Measurements from ENCODE around the gene IL23R. TPM values are rescaled to one million over a fixed set of nuclear protein-coding genes. Genes with fewer than 3 reads are reported as not detected.

The IL23R gene
- total RNA-seq, 3 donors from 2014 or later (not counting 1 experiment from before 2014, with no cell fraction given), result 0.31 to 0.55 (median 0.34) TPM

DNA sequence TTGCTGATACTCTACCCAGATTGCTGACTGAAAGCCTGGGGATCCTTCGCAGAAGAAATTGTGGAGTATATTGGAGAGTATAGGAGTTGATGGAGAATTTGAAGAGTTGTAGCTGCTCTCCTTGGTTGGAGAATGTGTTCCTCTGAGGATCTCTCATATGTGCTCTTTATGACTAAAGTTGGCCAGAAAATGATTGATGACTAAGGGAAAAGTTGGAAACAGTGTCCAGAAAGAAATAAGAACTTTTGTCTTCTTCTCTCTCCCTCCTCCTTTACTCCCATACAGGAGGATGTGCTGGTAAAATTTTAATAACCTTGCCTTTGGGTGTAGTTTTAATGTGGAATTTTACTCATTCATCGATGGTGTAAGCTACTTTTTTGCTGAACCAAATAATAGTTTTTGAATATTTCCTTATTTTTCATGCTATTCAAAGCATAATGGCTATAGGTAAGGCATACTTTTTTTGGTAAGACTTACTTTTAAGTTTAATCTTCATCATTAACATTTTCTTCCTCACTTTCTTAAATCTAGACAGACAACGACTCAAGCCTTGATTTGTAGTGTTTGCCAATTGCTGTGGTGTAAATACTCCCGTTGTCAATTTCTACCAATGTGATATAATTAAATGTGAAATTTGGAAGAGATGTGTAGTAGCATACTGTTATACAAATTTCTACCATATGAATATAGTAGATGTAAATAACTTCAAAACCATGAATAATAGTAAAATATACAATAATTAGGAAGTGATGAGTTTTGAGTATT is 45.2 kb upstream of the IL23R start:
- H3K27me3 Mint-ChIP-seq (ENCODE audit: low read depth in 2 of 2), result no peaks in the 10 kb centered on the region
- TF ChIP-seq, protein P1, sequence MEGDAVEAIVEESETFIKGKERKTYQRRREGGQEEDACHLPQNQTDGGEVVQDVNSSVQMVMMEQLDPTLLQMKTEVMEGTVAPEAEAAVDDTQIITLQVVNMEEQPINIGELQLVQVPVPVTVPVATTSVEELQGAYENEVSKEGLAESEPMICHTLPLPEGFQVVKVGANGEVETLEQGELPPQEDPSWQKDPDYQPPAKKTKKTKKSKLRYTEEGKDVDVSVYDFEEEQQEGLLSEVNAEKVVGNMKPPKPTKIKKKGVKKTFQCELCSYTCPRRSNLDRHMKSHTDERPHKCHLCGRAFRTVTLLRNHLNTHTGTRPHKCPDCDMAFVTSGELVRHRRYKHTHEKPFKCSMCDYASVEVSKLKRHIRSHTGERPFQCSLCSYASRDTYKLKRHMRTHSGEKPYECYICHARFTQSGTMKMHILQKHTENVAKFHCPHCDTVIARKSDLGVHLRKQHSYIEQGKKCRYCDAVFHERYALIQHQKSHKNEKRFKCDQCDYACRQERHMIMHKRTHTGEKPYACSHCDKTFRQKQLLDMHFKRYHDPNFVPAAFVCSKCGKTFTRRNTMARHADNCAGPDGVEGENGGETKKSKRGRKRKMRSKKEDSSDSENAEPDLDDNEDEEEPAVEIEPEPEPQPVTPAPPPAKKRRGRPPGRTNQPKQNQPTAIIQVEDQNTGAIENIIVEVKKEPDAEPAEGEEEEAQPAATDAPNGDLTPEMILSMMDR (IDR thresholded peaks at IDR 0.05), result no peak
- WGBS (ENCODE audit: insufficient coverage), result 100% methylated on average over 1 of the region's 4 CpGs
- H3K9me3 Mint-ChIP-seq, result no peaks in the 10 kb centered on the region
- no peak overlapping the region for H3K4me3 ChIP-seq (ENCODE audit: low read length)
- H3K4me1 ChIP-seq (ENCODE audit: control insufficient read depth, insufficient read depth, low read length), result no peaks in the 10 kb centered on the region
- peaks cover 0 to 2% of the 10 kb centered on the region in 2 donors for H3K4me1 Mint-ChIP-seq
- no peak overlapping the region for H3K27ac ChIP-seq (ENCODE audit: low read length)
- H3K27ac Mint-ChIP-seq, result no peak overlapping the region
- H3K4me3 Mint-ChIP-seq, result no peak overlapping the region
- H3K9me3 ChIP-seq (ENCODE audit: control insufficient read depth, insufficient read depth, low read length), result no peaks in the 10 kb centered on the region
- no peak for ATAC-seq
- no peaks in the 10 kb centered on the region for H3K27me3 ChIP-seq (ENCODE audit: control insufficient read depth, insufficient read depth, low read length)
- H3K36me3 Mint-ChIP-seq, result no peaks in the 10 kb centered on the region
- H3K36me3 ChIP-seq (ENCODE audit: control insufficient read depth, insufficient read depth, low read length), result no peaks in the 10 kb centered on the region
- DNase-seq, result no peak
- intact Hi-C loops (cut with micrococcal nuclease), result no loop called here

DNA sequence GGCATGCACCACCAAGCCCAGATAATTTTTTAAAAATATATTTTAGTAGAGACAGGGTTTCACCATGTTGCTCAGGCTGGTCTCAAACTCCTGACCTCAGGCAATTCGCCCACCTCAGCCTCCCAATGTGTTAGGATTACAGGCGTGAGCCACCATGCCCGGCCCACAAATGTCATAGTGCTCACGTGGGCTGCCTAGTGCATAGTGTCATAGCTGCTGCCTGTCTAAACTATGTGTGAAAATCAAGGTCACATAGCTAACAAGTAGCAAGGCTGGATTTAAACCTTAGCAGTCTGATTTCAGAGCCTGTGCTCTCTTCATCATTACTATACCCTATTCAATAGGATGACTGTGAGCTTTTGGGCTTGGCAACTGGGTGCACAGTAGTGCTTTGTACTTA is 41.8 kb upstream of the IL23R start:
- DNase-seq, result no peak
- peak; percentile 32 to 73 (median 71) for ATAC-seq
- Histone ChIP-seq H3K4me3 (ENCODE audit: low read length) (no peak overlapping the region), H3K27me3 (ENCODE audit: control insufficient read depth, insufficient read depth, low read length) (no peaks in the 10 kb centered on the region), H3K36me3 (ENCODE audit: control insufficient read depth, insufficient read depth, low read length) (no peaks in the 10 kb centered on the region), H3K27ac (ENCODE audit: low read length) (no peak overlapping the region), H3K4me1 (ENCODE audit: control insufficient read depth, insufficient read depth, low read length) (no peaks in the 10 kb centered on the region), H3K9me3 (ENCODE audit: control insufficient read depth, insufficient read depth, low read length) (no peaks in the 10 kb centered on the region)
- Mint-ChIP-seq H3K36me3 (no peaks in the 10 kb centered on the region), H3K27ac (no peak overlapping the region), H3K27me3 (ENCODE audit: low read depth in 2 of 2) (no peaks in the 10 kb centered on the region), H3K4me1 (peaks cover 0 to 8% of the 10 kb centered on the region in 2 donors), H3K9me3 (no peaks in the 10 kb centered on the region), H3K4me3 (no peak overlapping the region)
- TF ChIP-seq, protein P1 (IDR thresholded peaks at IDR 0.05), result no peak
- intact Hi-C loops (cut with micrococcal nuclease), result no loop called here
- 78% methylated on average over 4 of the region's 4 CpGs for WGBS (ENCODE audit: insufficient coverage)

DNA sequence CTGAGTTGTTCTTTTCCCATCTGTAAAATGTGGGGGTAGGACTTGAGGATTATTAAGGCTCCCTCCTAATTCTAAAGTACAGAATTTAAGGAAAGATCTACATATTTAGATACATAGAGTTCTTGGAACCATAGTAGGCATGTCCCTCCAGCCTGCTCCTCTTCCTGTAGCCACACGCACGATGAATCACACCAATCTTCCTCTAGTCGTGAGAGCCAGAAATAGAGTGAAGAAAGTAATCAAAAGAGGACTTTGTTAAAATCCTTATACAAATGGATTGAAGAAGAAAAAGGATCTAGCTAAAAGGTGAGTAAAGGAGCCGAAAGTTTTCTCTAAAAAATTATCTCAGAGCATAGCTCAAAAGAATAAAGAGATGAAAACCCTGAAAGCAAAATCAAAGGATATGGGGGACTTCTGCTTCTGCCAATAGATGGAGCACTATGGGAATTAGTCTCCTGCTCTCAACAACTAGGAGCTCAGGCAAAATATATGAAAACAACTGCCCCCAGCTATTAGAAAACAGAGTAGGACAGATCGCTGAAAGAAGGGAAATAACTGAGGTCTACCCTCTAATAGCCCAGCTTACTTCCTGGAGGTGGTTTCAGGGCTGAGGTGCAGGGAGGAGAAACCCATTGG is 40.0 kb upstream of the IL23R start:
- intact Hi-C loops (cut with micrococcal nuclease), result no loop called here
- TF ChIP-seq, protein P1 (IDR thresholded peaks at IDR 0.05), result no peak
- H3K4me1 ChIP-seq (ENCODE audit: control insufficient read depth, insufficient read depth, low read length), result no peaks in the 10 kb centered on the region
- Mint-ChIP-seq H3K9me3 (no peaks in the 10 kb centered on the region), H3K36me3 (no peaks in the 10 kb centered on the region), H3K4me1 (peaks cover 0 to 8% of the 10 kb centered on the region in 2 donors), H3K27me3 (ENCODE audit: low read depth in 2 of 2) (no peaks in the 10 kb centered on the region), H3K4me3 (no peak overlapping the region), H3K27ac (no peak overlapping the region)
- H3K27ac ChIP-seq (ENCODE audit: low read length), result no peak overlapping the region
- no peaks in the 10 kb centered on the region for H3K9me3 ChIP-seq (ENCODE audit: control insufficient read depth, insufficient read depth, low read length)
- no peaks in the 10 kb centered on the region for H3K27me3 ChIP-seq (ENCODE audit: control insufficient read depth, insufficient read depth, low read length)
- H3K36me3 ChIP-seq (ENCODE audit: control insufficient read depth, insufficient read depth, low read length), result no peaks in the 10 kb centered on the region
- no peak overlapping the region for H3K4me3 ChIP-seq (ENCODE audit: low read length)
- no peak for DNase-seq
- ATAC-seq, result no peak
- 100% methylated on average over 1 of the region's 5 CpGs for WGBS (ENCODE audit: insufficient coverage)

All from natural killer cell (primary cell).